GM21528 (cell line): ENCODE measurements around the gene SLC50A1.
"Not testable (repeated sequence)": the region's sequence is repeated elsewhere in the genome, so short reads cannot be mapped to it uniquely, and the experiment has no call there.

Experiments
- ATAC-seq: cut with Tn5 transposase; IDR thresholded peaks from one replicate; pipeline ENCODE4 v1.9.1; 2021; ENCODE audit warnings: mild to moderate bottlenecking, moderate library complexity; ENCODE audit not compliant: unreplicated experiment, low FRiP score

The SLC50A1 gene

GRCh38 chr1:155116113-155116764 is 19.4 kb upstream of the SLC50A1 start:
- ATAC-seq, result no peak

DNA sequence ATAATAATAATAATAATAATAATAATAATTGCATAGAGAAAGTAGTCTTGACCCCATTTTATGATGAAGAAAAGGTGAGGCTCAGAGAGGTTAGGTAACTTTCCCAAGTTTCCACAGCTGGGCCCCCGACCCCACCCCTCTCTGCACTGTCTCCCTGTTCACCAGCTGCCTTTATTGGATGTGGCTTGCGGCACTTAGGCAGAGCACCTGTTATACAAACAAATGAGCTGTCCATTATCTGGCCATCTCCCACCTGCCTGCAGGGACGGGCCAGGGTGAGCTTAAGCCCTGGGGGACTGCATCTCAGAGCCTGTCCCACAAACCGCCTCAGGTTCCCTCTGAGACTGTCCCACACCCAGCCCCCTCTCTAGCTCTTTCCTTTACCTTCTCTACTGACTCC is 18.0 kb upstream of the SLC50A1 start:
- ATAC-seq, result no peak

DNA sequence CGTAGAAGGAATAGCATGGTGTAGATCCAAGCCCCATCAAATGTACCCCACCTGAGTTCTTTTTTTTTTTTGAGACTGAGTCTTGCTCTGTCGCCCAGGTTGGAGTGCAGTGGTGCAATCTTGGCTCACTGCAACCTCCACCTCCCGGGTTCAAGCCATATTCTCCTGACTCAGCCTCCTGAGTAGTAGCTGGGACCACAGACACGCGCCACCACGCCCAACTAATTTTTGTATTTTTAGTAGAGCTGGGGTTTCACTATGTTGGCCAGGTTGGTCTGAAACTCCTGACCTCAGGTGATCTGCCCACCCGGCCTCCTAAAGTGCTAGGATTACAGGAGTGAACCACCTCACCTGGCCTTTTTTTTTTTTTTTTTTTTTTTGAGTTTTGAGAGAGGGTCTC is 17.6 kb upstream of the SLC50A1 start:
- not testable (repeated sequence) for ATAC-seq

DNA sequence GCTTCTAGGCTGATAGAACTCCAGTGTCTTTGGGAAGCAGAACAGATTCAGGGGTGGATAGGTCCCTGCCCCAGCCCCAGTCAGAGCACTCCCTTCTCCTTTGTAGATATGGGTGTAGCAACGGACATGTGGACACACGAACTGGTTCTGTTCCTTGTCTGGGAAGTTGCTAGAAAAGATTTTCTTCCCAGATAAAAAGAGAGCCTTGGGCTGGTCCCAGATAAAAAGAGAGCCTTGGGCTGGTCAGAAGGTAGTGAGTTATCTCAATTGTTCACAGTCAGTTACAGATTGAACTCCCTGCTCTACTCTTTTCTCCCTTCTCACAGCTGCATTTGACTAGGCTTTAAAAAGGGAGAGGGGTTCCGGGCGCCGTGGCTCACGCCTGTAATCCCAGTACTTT is 15.4 kb upstream of the SLC50A1 start:
- no peak for ATAC-seq

DNA sequence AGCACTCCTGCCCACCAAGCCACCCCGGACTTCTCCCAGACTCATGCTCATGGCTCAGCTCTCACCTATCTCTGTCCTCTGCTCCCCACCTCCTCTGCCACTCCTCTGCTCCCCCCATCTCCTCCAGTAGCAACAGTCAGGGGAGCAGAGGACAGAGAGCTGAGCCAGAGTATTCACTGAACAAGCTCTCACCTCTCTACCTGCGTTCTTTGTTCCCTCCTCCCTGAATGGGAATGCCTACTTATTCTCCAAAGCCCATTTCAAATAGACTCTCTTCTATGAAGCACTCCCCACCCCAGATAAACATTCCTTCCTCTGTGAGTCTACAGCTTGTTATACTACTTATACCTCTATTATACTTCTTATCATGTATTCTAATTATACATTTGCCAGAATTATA is 14.4 kb upstream of the SLC50A1 start:
- no peak for ATAC-seq

DNA sequence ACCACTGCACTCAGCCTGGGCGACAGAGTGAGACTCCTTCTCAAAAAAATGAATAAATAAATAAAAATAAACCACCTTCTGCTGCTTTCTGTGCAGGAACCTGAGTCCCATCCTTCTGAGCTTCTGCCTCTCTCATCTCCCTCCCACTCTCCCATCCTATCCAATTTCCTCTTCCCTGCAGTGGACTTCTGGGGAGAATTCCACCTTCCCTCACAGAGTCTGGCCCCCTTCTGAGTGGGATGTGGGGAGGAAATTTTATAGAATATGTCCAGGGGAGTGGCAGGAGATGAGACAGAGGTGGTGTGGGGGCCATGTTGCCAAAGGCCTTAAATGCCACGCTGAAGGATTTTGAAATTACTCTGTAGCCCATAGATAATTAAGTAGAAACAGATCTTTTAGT is 13.3 kb upstream of the SLC50A1 start:
- ATAC-seq, result no peak

- ATAC-seq, result no peak
Observed at GRCh38 chr1:155123801-155124200, 11.9 kb upstream of the SLC50A1 start.

- ATAC-seq, result no peak
Observed at GRCh38 chr1:155124503-155125463, 10.9 kb upstream of the SLC50A1 start.

- no peak for ATAC-seq
Observed at GRCh38 chr1:155125511-155125945, 10.1 kb upstream of the SLC50A1 start.

GRCh38 chr1:155125946-155126555 is 9.6 kb upstream of the SLC50A1 start:
- no peak for ATAC-seq

DNA sequence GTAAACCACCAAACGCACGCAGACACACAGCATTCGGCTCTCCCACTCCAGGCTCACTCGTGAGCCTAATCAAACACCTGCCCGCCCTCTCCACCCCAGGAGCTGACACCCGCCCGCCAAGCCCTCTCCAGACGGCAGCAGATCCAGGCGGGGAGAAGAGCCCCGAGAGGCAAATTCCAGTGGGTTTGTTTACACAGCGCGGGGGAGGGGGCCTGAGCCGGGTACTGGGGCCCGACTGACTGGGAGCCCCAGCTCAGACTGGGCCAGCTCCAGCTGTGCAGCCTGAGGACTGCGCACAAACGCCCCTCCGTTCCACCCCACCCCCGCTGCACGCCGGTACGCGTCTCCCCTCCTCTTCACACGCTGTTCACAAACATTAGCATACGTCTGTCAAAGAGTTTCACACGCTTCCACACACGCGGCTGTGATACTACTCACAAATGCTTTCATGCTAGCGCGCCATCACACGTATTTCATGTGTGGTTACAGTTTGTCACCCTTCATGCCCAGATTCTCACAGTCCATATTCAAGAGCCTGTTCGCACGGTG is 9.0 kb upstream of the SLC50A1 start:
- ATAC-seq, result no peak

GRCh38 chr1:155127105-155127966 is 8.3 kb upstream of the SLC50A1 start, which contains the start of gene EFNA1:
TSS of gene EFNA1 (plus strand) at chr1:155127876. CDS start at chr1:155127978, 102 bp downstream.
- no peak for ATAC-seq

GRCh38 chr1:155127967-155128754 is 7.5 kb upstream of the SLC50A1 start:
- ATAC-seq, result no peak

DNA sequence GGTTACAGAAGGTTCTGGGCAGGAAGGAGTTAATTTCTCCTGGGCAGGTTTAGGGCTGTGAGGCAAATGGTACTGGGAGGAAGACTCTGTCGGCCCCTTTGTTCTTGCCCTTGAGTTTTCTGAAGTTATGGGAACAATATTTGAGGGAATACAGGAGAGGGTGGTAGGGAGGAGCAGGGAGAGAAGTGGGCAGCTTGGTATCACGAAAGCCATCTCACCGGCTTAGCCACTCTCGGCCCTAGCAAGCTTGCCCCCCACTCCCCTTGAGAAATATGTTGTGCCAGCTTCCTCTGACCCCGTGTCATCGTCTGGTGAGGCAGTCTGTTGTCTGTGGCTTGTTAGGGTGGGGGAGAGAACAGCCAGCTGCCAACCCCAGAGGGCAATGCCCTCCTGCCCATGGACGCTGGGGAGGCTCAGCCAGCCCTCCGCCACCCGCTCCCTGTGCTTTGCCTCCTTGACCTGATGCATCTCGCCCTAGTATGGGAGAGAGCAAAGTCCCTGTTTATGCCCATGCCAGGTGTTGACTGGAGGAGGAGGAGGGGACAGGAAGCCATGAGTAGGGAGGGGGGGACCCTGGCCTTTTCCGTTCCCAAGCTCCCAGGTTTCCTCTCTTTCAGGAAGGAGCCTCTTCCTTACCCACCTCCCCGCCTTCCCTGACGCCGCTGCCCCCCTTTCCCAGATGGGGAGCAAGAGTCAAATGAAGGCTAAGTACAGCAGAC is 6.7 kb upstream of the SLC50A1 start:
- ATAC-seq, result no peak

GRCh38 chr1:155130272-155131006 is 5.2 kb upstream of the SLC50A1 start:
- no peak for ATAC-seq

GRCh38 chr1:155131285-155131684 is 4.4 kb upstream of the SLC50A1 start:
- ATAC-seq, result no peak

DNA sequence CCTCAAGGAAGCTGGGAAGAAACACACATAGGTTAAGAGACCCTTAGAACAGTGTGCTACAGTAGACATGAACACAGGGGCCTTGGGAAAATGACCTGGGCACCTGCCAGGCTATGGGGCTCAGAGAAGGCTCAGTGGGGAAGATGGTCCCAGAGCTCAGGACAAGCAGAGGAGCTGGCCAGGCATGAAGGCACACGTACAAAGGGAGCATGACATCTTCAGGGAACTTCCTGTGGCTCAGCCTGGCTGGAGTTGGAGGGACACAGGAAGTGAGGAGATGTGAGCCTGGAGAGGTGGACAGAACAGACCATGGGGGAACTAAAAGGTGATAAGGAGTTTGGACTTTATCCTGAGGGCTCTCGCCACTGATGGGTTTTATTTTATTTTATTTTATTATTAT is 3.8 kb upstream of the SLC50A1 start:
- no peak for ATAC-seq

- no peak for ATAC-seq
Observed at GRCh38 chr1:155133799-155134281, 1.8 kb upstream of the SLC50A1 start.
